Measurements from ENCODE around the gene GIMAP2.
"Not testable (repeated sequence)": the region's sequence is repeated elsewhere in the genome, so short reads cannot be mapped to it uniquely, and the experiment has no call there.

GIMAP2 gene

DNA sequence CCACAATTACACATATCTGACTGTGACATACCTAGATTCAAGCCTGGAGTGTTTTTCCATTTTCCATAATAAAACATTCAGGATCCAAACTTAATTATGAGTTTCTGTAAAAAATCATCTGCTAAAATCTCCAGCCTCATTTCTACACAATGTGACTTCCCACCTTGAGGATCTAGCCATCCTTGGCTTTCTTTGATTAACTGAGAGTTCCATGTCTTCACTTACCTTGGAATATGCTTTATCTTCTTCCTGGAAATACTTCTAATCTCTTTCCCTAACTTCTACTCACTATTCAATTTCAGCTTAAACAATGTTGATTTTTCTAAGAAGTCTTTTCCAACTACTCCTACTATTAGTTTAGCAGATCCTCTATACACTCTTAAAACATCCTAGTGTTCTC lies 16.5 kb upstream of the GIMAP2 start:
- Histone ChIP-seq H4K91ac (ENCODE audit: low read depth, low read length) (no peak overlapping the region), H2AFZ (ENCODE audit: insufficient read depth, low read length, poor library complexity) (no peak overlapping the region), H2BK5ac (ENCODE audit: low read depth, low read length, poor library complexity) (no peak overlapping the region), H3K9ac (ENCODE audit: low read length) (no peak overlapping the region), H3K79me2 (ENCODE audit: control insufficient read depth, insufficient read depth, low read length, poor library complexity) (no peaks in the 10 kb centered on the region), H3K23ac (ENCODE audit: low read length) (no peak overlapping the region), H2BK120ac (ENCODE audit: insufficient read depth, low read length, poor library complexity) (no peak overlapping the region), H3K36me3 (ENCODE audit: control insufficient read depth in 1 of 2, insufficient read depth in 2 of 2, low read length in 2 of 2) (no peaks in the 10 kb centered on the region), H3K4me3 (ENCODE audit: low read depth, low read length) (no peak overlapping the region), H3K27me3 (ENCODE audit: insufficient read depth, low read length) (no peaks in the 10 kb centered on the region), H3K9me3 (ENCODE audit: insufficient read depth, low read depth, low read length) (peaks cover 3% of the 10 kb centered on the region), H3K27ac (ENCODE audit: low read depth, low read length) (no peak overlapping the region), H3K4ac (ENCODE audit: low read depth, low read length) (no peak overlapping the region), H2BK12ac (ENCODE audit: low read length) (no peak overlapping the region), H3K18ac (ENCODE audit: low read length) (no peak overlapping the region), H3K79me1 (ENCODE audit: low read length) (no peaks in the 10 kb centered on the region), H3K14ac (ENCODE audit: low read length) (no peak overlapping the region), H2AK5ac (ENCODE audit: low read length) (no peak overlapping the region), H4K12ac (ENCODE audit: low read depth, low read length) (no peak overlapping the region), H3K4me2 (ENCODE audit: low read length) (no peak overlapping the region), H4K8ac (ENCODE audit: low read depth, low read length) (no peak overlapping the region), H3K4me1 (ENCODE audit: control insufficient read depth in 1 of 2, insufficient read depth in 2 of 2, low read length in 2 of 2) (no peaks in the 10 kb centered on the region)
- no peak for DNase-seq

GRCh38 chr7:150671798-150672585 lies 13.5 kb upstream of the GIMAP2 start:
- H3K14ac ChIP-seq (ENCODE audit: low read length); H3K79me2 ChIP-seq (ENCODE audit: control insufficient read depth, insufficient read depth, low read length, poor library complexity); H2AK5ac ChIP-seq (ENCODE audit: low read length); H3K9me3 ChIP-seq (ENCODE audit: insufficient read depth, low read depth, low read length); H3K9ac ChIP-seq (ENCODE audit: low read length); H2BK120ac ChIP-seq (ENCODE audit: insufficient read depth, low read length, poor library complexity); H3K79me1 ChIP-seq (ENCODE audit: low read length); H3K4ac ChIP-seq (ENCODE audit: low read depth, low read length); DNase-seq; H2BK5ac ChIP-seq (ENCODE audit: low read depth, low read length, poor library complexity); H4K8ac ChIP-seq (ENCODE audit: low read depth, low read length); H3K4me3 ChIP-seq (ENCODE audit: low read depth, low read length); H3K36me3 ChIP-seq (ENCODE audit: control insufficient read depth in 1 of 2, insufficient read depth in 2 of 2, low read length in 2 of 2); H3K4me2 ChIP-seq (ENCODE audit: low read length); H3K4me1 ChIP-seq (ENCODE audit: control insufficient read depth in 1 of 2, insufficient read depth in 2 of 2, low read length in 2 of 2); H3K23ac ChIP-seq (ENCODE audit: low read length); H4K91ac ChIP-seq (ENCODE audit: low read depth, low read length); H2AFZ ChIP-seq (ENCODE audit: insufficient read depth, low read length, poor library complexity); H2BK12ac ChIP-seq (ENCODE audit: low read length); H3K27me3 ChIP-seq (ENCODE audit: insufficient read depth, low read length); H4K12ac ChIP-seq (ENCODE audit: low read depth, low read length); H3K27ac ChIP-seq (ENCODE audit: low read depth, low read length); H3K18ac ChIP-seq (ENCODE audit: low read length): not testable (repeated sequence)
- WGBS (ENCODE audit: extremely low coverage, insufficient coverage, insufficient read length), result no CpG with 5 or more reads among the region's 7 CpGs

- Histone ChIP-seq H3K4me1 (ENCODE audit: control insufficient read depth in 1 of 2, insufficient read depth in 2 of 2, low read length in 2 of 2) (no peaks in the 10 kb centered on the region), H3K4ac (ENCODE audit: low read depth, low read length) (no peak overlapping the region), H3K79me2 (ENCODE audit: control insufficient read depth, insufficient read depth, low read length, poor library complexity) (no peaks in the 10 kb centered on the region), H2BK12ac (ENCODE audit: low read length) (no peak overlapping the region), H3K27ac (ENCODE audit: low read depth, low read length) (no peak overlapping the region), H3K4me3 (ENCODE audit: low read depth, low read length) (no peak overlapping the region), H3K9ac (ENCODE audit: low read length) (no peak overlapping the region), H3K36me3 (ENCODE audit: control insufficient read depth in 1 of 2, insufficient read depth in 2 of 2, low read length in 2 of 2) (no peaks in the 10 kb centered on the region), H3K79me1 (ENCODE audit: low read length) (no peaks in the 10 kb centered on the region), H3K27me3 (ENCODE audit: insufficient read depth, low read length) (no peaks in the 10 kb centered on the region), H4K8ac (ENCODE audit: low read depth, low read length) (no peak overlapping the region), H4K91ac (ENCODE audit: low read depth, low read length) (no peak overlapping the region), H3K9me3 (ENCODE audit: insufficient read depth, low read depth, low read length) (no peaks in the 10 kb centered on the region), H3K4me2 (ENCODE audit: low read length) (no peak overlapping the region), H3K18ac (ENCODE audit: low read length) (no peak overlapping the region), H3K14ac (ENCODE audit: low read length) (no peak overlapping the region), H2BK5ac (ENCODE audit: low read depth, low read length, poor library complexity) (no peak overlapping the region), H2AFZ (ENCODE audit: insufficient read depth, low read length, poor library complexity) (no peak overlapping the region), H2AK5ac (ENCODE audit: low read length) (no peak overlapping the region), H2BK120ac (ENCODE audit: insufficient read depth, low read length, poor library complexity) (no peak overlapping the region), H4K12ac (ENCODE audit: low read depth, low read length) (no peak overlapping the region), H3K23ac (ENCODE audit: low read length) (no peak overlapping the region)
- no peak for DNase-seq
- no CpG with 5 or more reads among the region's 2 CpGs for WGBS (ENCODE audit: extremely low coverage, insufficient coverage, insufficient read length)
These were observed 9.8 kb upstream of the GIMAP2 start for GRCh38 chr7:150675714-150676113.

GRCh38 chr7:150676276-150676675 lies 9.2 kb upstream of the GIMAP2 start:
- not testable (repeated sequence) for H2BK120ac ChIP-seq (ENCODE audit: insufficient read depth, low read length, poor library complexity); H3K4me3 ChIP-seq (ENCODE audit: low read depth, low read length); H2AFZ ChIP-seq (ENCODE audit: insufficient read depth, low read length, poor library complexity); H3K18ac ChIP-seq (ENCODE audit: low read length); H4K12ac ChIP-seq (ENCODE audit: low read depth, low read length); H3K9ac ChIP-seq (ENCODE audit: low read length); H2BK5ac ChIP-seq (ENCODE audit: low read depth, low read length, poor library complexity); H3K14ac ChIP-seq (ENCODE audit: low read length); H3K4me1 ChIP-seq (ENCODE audit: control insufficient read depth in 1 of 2, insufficient read depth in 2 of 2, low read length in 2 of 2); H3K36me3 ChIP-seq (ENCODE audit: control insufficient read depth in 1 of 2, insufficient read depth in 2 of 2, low read length in 2 of 2); H4K91ac ChIP-seq (ENCODE audit: low read depth, low read length); H2BK12ac ChIP-seq (ENCODE audit: low read length); H3K27ac ChIP-seq (ENCODE audit: low read depth, low read length); H3K79me1 ChIP-seq (ENCODE audit: low read length); H3K79me2 ChIP-seq (ENCODE audit: control insufficient read depth, insufficient read depth, low read length, poor library complexity); H2AK5ac ChIP-seq (ENCODE audit: low read length); H3K4ac ChIP-seq (ENCODE audit: low read depth, low read length); DNase-seq; H3K27me3 ChIP-seq (ENCODE audit: insufficient read depth, low read length); H3K4me2 ChIP-seq (ENCODE audit: low read length); H4K8ac ChIP-seq (ENCODE audit: low read depth, low read length); H3K23ac ChIP-seq (ENCODE audit: low read length); H3K9me3 ChIP-seq (ENCODE audit: insufficient read depth, low read depth, low read length)
